A549 (cell line): ENCODE data around the gene SLC16A3.

Experiments
- CHD2 ChIP-seq: fragments of 150-350 bp; IDR thresholded peaks from 2 replicates; pipeline ENCODE4 v1.6.1; 2014; ENCODE audit warnings: low read length; ENCODE audit not compliant: partially characterized antibody
- CTCF ChIP-seq: fragments of >200 bp; sonication (Bioruptor Twin); formaldehyde crosslinking; IDR thresholded peaks from 3 replicates; pipeline ENCODE4 v1.5.1; 2016
- ELK1 ChIP-seq: fragments of 150-350 bp; IDR thresholded peaks from 2 replicates; pipeline ENCODE4 v1.6.1; 2014; ENCODE audit warnings: low read depth, mild to moderate bottlenecking, low read length
- JUNB ChIP-seq: fragments of >200 bp; sonication (Bioruptor Twin); formaldehyde crosslinking; IDR thresholded peaks from 2 replicates; pipeline ENCODE4 v1.6.1; 2016
- MAX ChIP-seq: IDR thresholded peaks from 2 replicates; pipeline ENCODE4 v1.6.1; 2012
- NR3C1 ChIP-seq: fragments of >200 bp; sonication (Bioruptor Twin); formaldehyde crosslinking; IDR thresholded peaks from 3 replicates; pipeline ENCODE4 v1.6.1; 2017
- POLR2A ChIP-seq: IDR thresholded peaks from 2 replicates; pipeline ENCODE4 v1.6.1; 2012; ENCODE audit warnings: mild to moderate bottlenecking, low read length
- REST ChIP-seq: fragments of 200-600 bp; sonication (generic); IDR thresholded peaks from 2 replicates; pipeline ENCODE4 v1.6.1; 2016; ENCODE audit warnings: antibody characterized with exemption, mild to moderate bottlenecking, moderate library complexity
- TF ChIP-seq, protein P1 (sequence below): fragments of 450-650 bp; IDR thresholded peaks from 2 replicates; pipeline ENCODE4 v1.6.1; 2014; ENCODE audit warnings: antibody characterized with exemption

DNA sequence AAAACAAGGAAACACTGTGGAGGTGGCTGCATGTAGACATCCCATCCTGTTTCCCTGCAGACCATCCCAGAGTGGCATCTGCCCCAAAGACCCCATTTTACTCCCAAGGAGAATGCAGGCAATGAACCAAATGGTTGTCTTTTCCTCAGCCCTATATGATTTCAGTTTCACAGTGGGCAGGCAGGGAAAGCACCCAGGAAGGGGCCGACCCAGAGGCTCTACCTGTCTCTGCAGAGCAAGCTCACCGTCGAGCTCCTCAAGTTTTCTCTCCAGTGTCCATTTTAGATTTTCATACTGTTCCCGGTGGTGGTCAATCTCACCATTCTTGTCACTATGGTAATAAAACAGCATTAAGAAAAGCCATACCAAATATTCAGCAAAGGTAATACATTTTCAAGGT is 30.8 kb upstream of the SLC16A3 start:
- no peak for TF ChIP-seq CHD2
- no peak for TF ChIP-seq CTCF
- no peak for TF ChIP-seq POLR2A
- TF ChIP-seq, protein P1, sequence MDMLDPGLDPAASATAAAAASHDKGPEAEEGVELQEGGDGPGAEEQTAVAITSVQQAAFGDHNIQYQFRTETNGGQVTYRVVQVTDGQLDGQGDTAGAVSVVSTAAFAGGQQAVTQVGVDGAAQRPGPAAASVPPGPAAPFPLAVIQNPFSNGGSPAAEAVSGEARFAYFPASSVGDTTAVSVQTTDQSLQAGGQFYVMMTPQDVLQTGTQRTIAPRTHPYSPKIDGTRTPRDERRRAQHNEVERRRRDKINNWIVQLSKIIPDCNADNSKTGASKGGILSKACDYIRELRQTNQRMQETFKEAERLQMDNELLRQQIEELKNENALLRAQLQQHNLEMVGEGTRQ, result no peak
- TF ChIP-seq MAX, result no peak
- TF ChIP-seq REST, result no peak
- no peak for TF ChIP-seq NR3C1
- no peak for TF ChIP-seq JUNB
- no peak for TF ChIP-seq ELK1
